Heart left ventricle (tissue), 16 donors: ENCODE results near the gene SMARCD3. TPM values are rescaled to one million over a fixed set of nuclear protein-coding genes. Genes with fewer than 3 reads are reported as not detected.

Source experiments
- ATAC-seq, 4 donors: fragments of 200-7000 bp; cut with Tn5 transposase; one replicate each; pipeline ENCODE4 v1.9.1; 2020 to 2022; ENCODE audit warnings: moderate library complexity in 4 of 4, mild to moderate bottlenecking in 3 of 4, moderate number of reproducible peaks in 1 of 4
- DNase-seq, 5 donors: peaks; one replicate each; pipeline ENCODE4 v3.0.0-alpha.2; 2020
- H3K27ac ChIP-seq, 12 donors: fragments of 200-600 bp; sonication (generic) in 4 of 12; one replicate each; pipeline versions ENCODE4 v1.5.0 to v1.8.0; 2016 to 2022; ENCODE audit warnings: mild to moderate bottlenecking in 2 of 12
- H3K27me3 ChIP-seq, 9 donors: fragments of 200-600 bp; sonication (generic) in 2 of 9; one replicate each; pipeline versions ENCODE4 v1.5.1 to v1.8.0; 2016 to 2022; ENCODE audit warnings: mild to moderate bottlenecking in 3 of 9
- H3K36me3 ChIP-seq, 9 donors: fragments of 200-600 bp; sonication (generic) in 2 of 9; one replicate each; pipeline versions ENCODE4 v1.5.0 to v1.8.0; 2018 to 2022; ENCODE audit warnings: mild to moderate bottlenecking in 2 of 9
- H3K4me1 ChIP-seq, 12 donors: fragments of 200-600 bp; sonication (generic) in 4 of 12; one replicate each; pipeline versions ENCODE4 v1.5.0 to v1.8.0; 2016 to 2022; ENCODE audit warnings: mild to moderate bottlenecking in 3 of 12
- H3K4me3 ChIP-seq, 12 donors: fragments of 200-600 bp; sonication (generic) in 4 of 12; one replicate each; pipeline versions ENCODE4 v1.5.0 to v1.8.0; 2017 to 2022; ENCODE audit warnings: mild to moderate bottlenecking in 9 of 12, moderate library complexity in 4 of 12
- H3K9me3 ChIP-seq, 12 donors: fragments of 200-600 bp; sonication (generic) in 4 of 12; one replicate each; pipeline versions ENCODE4 v1.5.0 to v1.8.0; 2016 to 2022; ENCODE audit warnings: mild to moderate bottlenecking in 1 of 12
- POLR2A ChIP-seq, 2 donors: fragments of 450-650 bp; IDR thresholded peaks; one replicate each; pipeline ENCODE4 v1.6.1; 2017; ENCODE audit warnings: antibody characterized with exemption in 2 of 2, mild to moderate bottlenecking in 2 of 2, moderate library complexity in 2 of 2
- WGBS, 4 donors: extraction: QIAGEN DNeasy Blood & Tissue Kit in 2 of 4; methylation state at CpG; one replicate each; pipeline versions ENCODE4 v1.1.5 to v1.1.7; 2013 to 2018; 5-methylcytosine and 5-hydroxymethylcytosine counted together
- intact Hi-C, 10 donors: fragments of 100-400 bp; cut with DNase I; formaldehyde crosslinking; loops; one replicate each; pipeline versions ENCODE4 v1.11.1 to v1.14.2; 2022
- polyA plus RNA-seq, 2 donors: library from polyadenylated mRNA; stranded (reverse); fragments of 200-250 nt; gene quantifications; one replicate each; pipeline ENCODE4 v1.2.3, GENCODE V29; 2013
- total RNA-seq, 9 donors: library from RNA; depleted of rRNA in 2 of 9; stranded (reverse); fragments of >200 nt in 2 of 9; fragmentation: NEBNext Ultra II Directional in 3 of 9; extraction: Animal tissue kit (Norgen Biotek cat#: 25700) in 3 of 9; gene quantifications; one replicate each; pipeline versions ENCODE4 v1.1.0 to v1.2.4, GENCODE V29; 2016 to 2023
- TF ChIP-seq, protein P1 (sequence below), 12 donors: fragments of 200-600 bp; sonication (generic) in 4 of 12; IDR thresholded peaks; one replicate each; pipeline versions ENCODE4 v1.5.0 to v1.8.0; 2018 to 2022; ENCODE audit warnings: antibody characterized with exemption in 12 of 12, mild to moderate bottlenecking in 5 of 12
- donor health status: ischemic (EF 13 %, LVEDD 7.1; RV severe dilation, severe dysfunction).
- donor health status: healthy with polysubstance abuse.
- donor health status: DM: no; HTN: yes; CAD: no.
- donor health status: DM: no; HTN: no; CAD: no.
- donor health status: ischemic (EF 25% LVEDD 6.9; RV normal size, moderate dysfunction).
- donor health status: ischemic (EF 25% LVEDD 5.7; RV mildly dilated, moderate dysfunction).
- donor health status: healthy.
- donor health status: DM: yes; HTN: yes; CAD: no.
- donor health status: ischemic (EF 35%, LVEDD 5.7; RV mildly dilated, moderate dysfunction).
- donor health status: nonischemic (EF 11% LVEDD 7.7; RV severe dilation, severe dysfunction).
- donor health status: DM: yes; HTN: yes; CAD: no.
- donor health status: PGD.
- donor health status: ischemic (EF 29% LVEDD 5.4; RV normal size, mild dysfunction).
- donor health status: nonischemic (EF 23%, LVEDD 6.1; RV moderate dilation, normal function).

The SMARCD3 gene
- total and polyA plus RNA-seq, 11 donors = 59.7 to 108 (median 92.2) TPM

DNA sequence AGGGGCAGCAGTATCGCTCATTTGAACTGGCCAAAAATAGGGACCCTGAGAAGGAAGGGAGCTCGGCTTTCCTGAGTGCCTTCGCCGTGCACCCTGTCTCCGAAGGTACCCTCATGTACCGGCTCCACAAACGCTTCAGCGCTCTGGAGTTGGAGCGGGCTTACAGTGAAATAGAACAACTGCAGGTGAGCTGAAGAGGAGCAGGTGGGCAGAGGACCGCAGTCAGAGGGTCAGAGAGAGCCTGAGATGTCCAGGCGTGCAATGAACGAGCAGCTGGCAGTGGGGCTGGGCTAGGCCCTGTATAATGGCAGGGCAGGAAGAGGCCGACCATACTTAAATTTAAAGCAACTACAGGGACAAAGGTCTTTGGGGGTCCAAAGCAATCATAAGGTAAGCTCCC, 12.1 kb downstream of the SMARCD3 start:
- no peak overlapping the region for H3K4me3 ChIP-seq
- peaks cover 0 to 48% (median 21%) of the 10 kb centered on the region in 12 donors for H3K4me1 ChIP-seq
- ATAC-seq (no peak), DNase-seq (no peak)
- WGBS, 4 donors = 85 to 90% (median 89%) methylated on average over 13 of the region's 13 CpGs
- intact Hi-C loops = no loop called here
- no peaks in the 10 kb centered on the region for H3K9me3 ChIP-seq
- no peak overlapping the region for H3K27ac ChIP-seq
- no peak for TF ChIP-seq POLR2A (IDR thresholded peaks at IDR 0.05)
- TF ChIP-seq, protein P1, sequence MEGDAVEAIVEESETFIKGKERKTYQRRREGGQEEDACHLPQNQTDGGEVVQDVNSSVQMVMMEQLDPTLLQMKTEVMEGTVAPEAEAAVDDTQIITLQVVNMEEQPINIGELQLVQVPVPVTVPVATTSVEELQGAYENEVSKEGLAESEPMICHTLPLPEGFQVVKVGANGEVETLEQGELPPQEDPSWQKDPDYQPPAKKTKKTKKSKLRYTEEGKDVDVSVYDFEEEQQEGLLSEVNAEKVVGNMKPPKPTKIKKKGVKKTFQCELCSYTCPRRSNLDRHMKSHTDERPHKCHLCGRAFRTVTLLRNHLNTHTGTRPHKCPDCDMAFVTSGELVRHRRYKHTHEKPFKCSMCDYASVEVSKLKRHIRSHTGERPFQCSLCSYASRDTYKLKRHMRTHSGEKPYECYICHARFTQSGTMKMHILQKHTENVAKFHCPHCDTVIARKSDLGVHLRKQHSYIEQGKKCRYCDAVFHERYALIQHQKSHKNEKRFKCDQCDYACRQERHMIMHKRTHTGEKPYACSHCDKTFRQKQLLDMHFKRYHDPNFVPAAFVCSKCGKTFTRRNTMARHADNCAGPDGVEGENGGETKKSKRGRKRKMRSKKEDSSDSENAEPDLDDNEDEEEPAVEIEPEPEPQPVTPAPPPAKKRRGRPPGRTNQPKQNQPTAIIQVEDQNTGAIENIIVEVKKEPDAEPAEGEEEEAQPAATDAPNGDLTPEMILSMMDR (IDR thresholded peaks at IDR 0.05) = no peak
- no peaks in the 10 kb centered on the region for H3K27me3 ChIP-seq
- peaks cover 0 to 73% (median 62%) of the 10 kb centered on the region in 9 donors for H3K36me3 ChIP-seq

DNA sequence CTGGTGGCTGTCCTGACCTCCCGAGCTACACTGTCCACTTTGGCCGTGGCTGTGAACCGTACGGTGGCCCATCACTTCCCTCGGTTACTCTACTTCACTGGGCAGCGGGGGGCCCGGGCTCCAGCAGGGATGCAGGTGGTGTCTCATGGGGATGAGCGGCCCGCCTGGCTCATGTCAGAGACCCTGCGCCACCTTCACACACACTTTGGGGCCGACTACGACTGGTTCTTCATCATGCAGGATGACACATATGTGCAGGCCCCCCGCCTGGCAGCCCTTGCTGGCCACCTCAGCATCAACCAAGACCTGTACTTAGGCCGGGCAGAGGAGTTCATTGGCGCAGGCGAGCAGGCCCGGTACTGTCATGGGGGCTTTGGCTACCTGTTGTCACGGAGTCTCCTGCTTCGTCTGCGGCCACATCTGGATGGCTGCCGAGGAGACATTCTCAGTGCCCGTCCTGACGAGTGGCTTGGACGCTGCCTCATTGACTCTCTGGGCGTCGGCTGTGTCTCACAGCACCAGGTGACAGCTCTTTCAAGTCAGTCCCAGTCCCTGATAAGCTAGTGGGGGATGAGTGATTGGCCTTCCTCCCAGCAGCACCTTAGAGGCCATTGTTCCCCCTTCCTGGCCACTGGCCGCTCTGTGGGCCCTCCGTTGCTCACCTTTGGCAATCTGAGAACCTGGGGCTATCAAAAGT, 13.3 kb downstream of the SMARCD3 start:
- ATAC-seq = no peak
- intact Hi-C loops = no loop called here
- H3K36me3 ChIP-seq = peaks cover 0 to 62% (median 53%) of the 10 kb centered on the region in 9 donors

DNA sequence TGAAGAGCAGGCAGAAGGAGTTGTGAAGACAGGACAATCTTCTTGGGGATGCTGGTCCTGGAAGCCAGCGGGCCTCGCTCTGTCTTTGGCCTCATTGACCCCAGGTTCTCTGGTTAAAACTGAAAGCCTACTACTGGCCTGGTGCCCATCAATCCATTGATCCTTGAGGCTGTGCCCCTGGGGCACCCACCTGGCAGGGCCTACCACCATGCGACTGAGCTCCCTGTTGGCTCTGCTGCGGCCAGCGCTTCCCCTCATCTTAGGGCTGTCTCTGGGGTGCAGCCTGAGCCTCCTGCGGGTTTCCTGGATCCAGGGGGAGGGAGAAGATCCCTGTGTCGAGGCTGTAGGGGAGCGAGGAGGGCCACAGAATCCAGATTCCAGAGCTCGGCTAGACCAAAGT, 14.7 kb downstream of the SMARCD3 start:
- Histone ChIP-seq H3K4me1 (peaks cover 0 to 38% (median 21%) of the 10 kb centered on the region in 12 donors), H3K27ac (peak overlapping the region in 5 of 12 donors; percentile 86 to 90 (median 88)), H3K27me3 (no peaks in the 10 kb centered on the region), H3K4me3 (peak overlapping the region in 9 of 12 donors; percentile 85 to 98 (median 94)), H3K36me3 (peaks cover 0 to 48% (median 38%) of the 10 kb centered on the region in 9 donors), H3K9me3 (no peaks in the 10 kb centered on the region)
- intact Hi-C loops = loop anchor here in 2 of 10 donors (2.0 to 5.0 kb wide), 2 partner anchors 47 to 62 kb away; partner anchors contain the start of gene ASB10 (in 1 of the 2)
- WGBS, 4 donors = 77 to 86% (median 81%) methylated on average over 8 to 9 of the region's 9 CpGs
- no peak for ATAC-seq
- TF ChIP-seq POLR2A (IDR thresholded peaks at IDR 0.05) = no peak
- TF ChIP-seq, protein P1 (IDR thresholded peaks at IDR 0.05) = no peak
- no peak for DNase-seq

More for the DNA sequence above, 13.3 kb downstream of the SMARCD3 start:
- Histone ChIP-seq H3K4me3 (no peak overlapping the region), H3K27me3 (no peaks in the 10 kb centered on the region), H3K4me1 (peaks cover 0 to 44% (median 22%) of the 10 kb centered on the region in 12 donors), H3K27ac (no peak overlapping the region), H3K9me3 (no peaks in the 10 kb centered on the region)
- no peak for TF ChIP-seq POLR2A (IDR thresholded peaks at IDR 0.05)
- TF ChIP-seq, protein P1 (IDR thresholded peaks at IDR 0.05) = no peak
- DNase-seq = no peak
- WGBS, 4 donors = 84 to 87% (median 86%) methylated on average over 18 to 28 of the region's 28 CpGs

DNA sequence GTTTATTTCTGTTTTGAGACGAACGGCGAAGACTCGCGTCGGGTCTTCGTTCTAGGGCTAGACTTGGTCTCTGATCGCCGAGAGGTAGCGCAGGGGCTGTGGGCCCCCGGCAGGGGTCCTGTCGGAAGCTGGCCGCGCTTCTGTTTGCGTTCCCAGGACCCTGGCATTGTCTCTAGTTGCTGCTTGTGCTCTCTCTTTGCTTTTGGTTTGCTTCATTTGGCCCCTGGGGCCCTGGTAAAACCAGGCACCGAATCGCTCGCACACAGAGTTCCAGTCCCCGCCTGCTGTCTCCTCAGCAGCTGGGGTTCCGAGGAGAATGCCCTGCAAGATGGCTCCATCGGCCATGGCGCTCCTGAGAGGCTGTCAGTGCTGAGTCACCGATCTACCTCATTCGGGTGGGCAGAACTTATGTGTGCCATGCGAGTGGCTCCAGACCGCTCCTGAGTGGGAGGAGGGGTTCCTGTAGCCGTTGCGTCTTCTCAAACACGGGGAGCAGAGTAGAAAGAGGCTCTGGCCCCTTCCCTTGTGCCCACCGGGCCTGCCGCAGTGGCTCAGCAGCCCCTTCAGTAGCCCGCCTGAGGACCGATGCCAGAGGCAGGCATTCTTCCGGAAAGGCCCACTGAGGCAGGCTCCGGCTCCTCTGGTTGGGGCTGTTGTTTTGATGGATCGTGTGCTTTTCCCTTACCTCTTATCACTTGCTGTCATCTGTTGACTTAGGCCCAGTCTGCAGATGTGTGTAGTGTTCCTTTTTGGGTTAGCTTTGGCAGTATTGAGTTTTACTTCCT, 15.4 kb downstream of the SMARCD3 start:
- intact Hi-C loops = loop anchor here in 2 of 10 donors (2.0 to 5.0 kb wide), 2 partner anchors 46 to 61 kb away; partner anchors contain the start of gene ASB10 (in 1 of the 2)
- Histone ChIP-seq H3K27ac (peak overlapping the region; percentile 59 to 90 (median 86)), H3K4me1 (peaks cover 0 to 38% (median 22%) of the 10 kb centered on the region in 12 donors), H3K36me3 (peaks cover 0 to 41% (median 32%) of the 10 kb centered on the region in 9 donors), H3K9me3 (no peaks in the 10 kb centered on the region), H3K4me3 (peak overlapping the region; percentile 85 to 98 (median 96)), H3K27me3 (no peaks in the 10 kb centered on the region)
- ATAC-seq (peak; percentile 28 to 70 (median 54)), DNase-seq (peak in 2 of 5 donors; percentile 43 to 69)
- TF ChIP-seq, protein P1 (IDR thresholded peaks at IDR 0.05) = no peak
- no peak for TF ChIP-seq POLR2A (IDR thresholded peaks at IDR 0.05)
- 5 to 23% (median 9%) methylated on average over 12 to 36 of the region's 36 CpGs for WGBS, 4 donors
